GM13976 (cell line): ENCODE results near the gene YARS1.

Experiments used
- DNase-seq: peaks from one replicate; pipeline ENCODE4 v3.0.0; 2012; ENCODE audit warnings: low spot score
- CTCF ChIP-seq: IDR thresholded peaks from 2 replicates; pipeline ENCODE4 v1.5.1; 2012; ENCODE audit warnings: borderline replicate concordance, mild to moderate bottlenecking; ENCODE audit not compliant: insufficient read depth; ENCODE audit errors: extremely low read depth, missing control alignments, control extremely low read depth
- in situ Hi-C: fragments of 300-500 bp; cut with MboI; formaldehyde crosslinking; loops from one replicate; pipeline ENCODE4 v1.12.0; 2022; ENCODE audit warnings: low sequenced_read_pairs, mixed read lengths, inconsistent platforms; ENCODE audit not compliant: unreplicated experiment

YARS1 gene

GRCh38 chr1:32770221-32770731, 46.9 kb downstream of the YARS1 start:
- no peak for TF ChIP-seq CTCF
- in situ Hi-C loops, result no loop called here
- DNase-seq, result no peak

GRCh38 chr1:32769524-32770220, 47.5 kb downstream of the YARS1 start:
- TF ChIP-seq CTCF, result no peak
- no peak for DNase-seq
- in situ Hi-C loops, result no loop called here

GRCh38 chr1:32768110-32768850, 48.9 kb downstream of the YARS1 start:
- no peak for TF ChIP-seq CTCF
- no peak for DNase-seq
- in situ Hi-C loops, result no loop called here

- in situ Hi-C loops, result no loop called here
- no peak for TF ChIP-seq CTCF
- no peak for DNase-seq
Observed at GRCh38 chr1:32767641-32768040, 49.5 kb downstream of the YARS1 start.

- TF ChIP-seq CTCF, result no peak
- in situ Hi-C loops, result no loop called here
- peak; percentile 8 for DNase-seq
Observed at GRCh38 chr1:32767156-32767555, 50.0 kb downstream of the YARS1 start.

- TF ChIP-seq CTCF, result no peak
- in situ Hi-C loops, result no loop called here
- no peak for DNase-seq
Observed at GRCh38 chr1:32766328-32766972, 50.7 kb downstream of the YARS1 start.
